Hepatocyte (in vitro differentiated cells): Measurements from ENCODE around the gene HAAO. TPM values are rescaled to one million over a fixed set of nuclear protein-coding genes. Genes with fewer than 3 reads are reported as not detected.
A peak's percentile ranks its signal among the peaks of the same experiment; 100 is the strongest.

Experiments
- DNase-seq: peaks from one replicate; pipeline ENCODE4 v3.0.0-alpha.2; 2016; ENCODE audit warnings: low spot score
- H2AFZ ChIP-seq: fragments of 200-600 bp; sonication (generic); 2 replicates; pipeline ENCODE4 v1.6.0; 2016; ENCODE audit warnings: antibody characterized with exemption, mild to moderate bottlenecking
- H3K27ac ChIP-seq: fragments of 200-600 bp; sonication (generic); 2 replicates; pipeline ENCODE4 v1.5.1; 2016; ENCODE audit warnings: mild to moderate bottlenecking
- H3K27me3 ChIP-seq: fragments of 200-600 bp; sonication (generic); 2 replicates; pipeline ENCODE4 v1.6.1; 2016
- H3K36me3 ChIP-seq: fragments of 200-600 bp; sonication (generic); replicated peaks from 2 replicates; pipeline ENCODE4 v1.5.1; 2016; ENCODE audit warnings: low read depth; ENCODE audit not compliant: insufficient read depth
- H3K4me1 ChIP-seq: fragments of 200-600 bp; sonication (generic); 2 replicates; pipeline ENCODE4 v1.5.1; 2016; ENCODE audit warnings: mild to moderate bottlenecking, moderate library complexity; ENCODE audit not compliant: insufficient read depth
- H3K4me2 ChIP-seq: fragments of 200-600 bp; sonication (generic); 2 replicates; pipeline ENCODE4 v1.6.0; 2016
- H3K4me3 ChIP-seq: fragments of 200-600 bp; sonication (generic); 2 replicates; pipeline ENCODE4 v1.5.1; 2016; ENCODE audit warnings: mild to moderate bottlenecking
- H3K79me2 ChIP-seq: fragments of 200-600 bp; sonication (generic); 2 replicates; pipeline ENCODE4 v1.6.0; 2017; ENCODE audit warnings: mild to moderate bottlenecking
- H3K9me2 ChIP-seq: fragments of 200-600 bp; sonication (generic); replicated peaks from 2 replicates; pipeline ENCODE4 v1.6.0; 2017; ENCODE audit warnings: mild to moderate bottlenecking; ENCODE audit not compliant: insufficient read depth
- H3K9me3 ChIP-seq: fragments of 200-600 bp; sonication (generic); 2 replicates; pipeline ENCODE4 v1.5.1; 2016; ENCODE audit warnings: low read depth, mild to moderate bottlenecking
- H4K20me1 ChIP-seq: fragments of 200-600 bp; sonication (generic); 2 replicates; pipeline ENCODE4 v1.6.0; 2016; ENCODE audit warnings: mild to moderate bottlenecking; ENCODE audit not compliant: insufficient read depth, poor library complexity, severe bottlenecking
- CTCF ChIP-seq: fragments of 200-600 bp; sonication (generic); IDR thresholded peaks from 2 replicates; pipeline ENCODE4 v1.5.1; 2016; ENCODE audit warnings: antibody characterized with exemption, mild to moderate bottlenecking; ENCODE audit not compliant: poor library complexity
- EZH2 ChIP-seq: fragments of 200-600 bp; sonication (generic); IDR thresholded peaks from 2 replicates; pipeline ENCODE4 v1.6.1; 2016; ENCODE audit warnings: antibody characterized with exemption, mild to moderate bottlenecking, borderline replicate concordance
- EZH2phosphoT487 ChIP-seq: fragments of 200-600 bp; sonication (generic); IDR thresholded peaks from one replicate; pipeline ENCODE4 v1.6.1; 2018; ENCODE audit warnings: antibody characterized with exemption, mild to moderate bottlenecking, low read depth, moderate library complexity; ENCODE audit not compliant: unreplicated experiment, severe bottlenecking
- WGBS: methylation state at CpG from one replicate; pipeline ENCODE4 v1.1.6; 2016; ENCODE audit warnings: low lambda C conversion rate; ENCODE audit errors: missing lambda C conversion rate; 5-methylcytosine and 5-hydroxymethylcytosine counted together
- polyA plus RNA-seq: library from polyadenylated mRNA; unstranded; fragments of >200 nt; fragmentation: Nextera tagmentation; extraction: Ambion mirVana; gene quantifications from 2 replicates; pipeline ENCODE4 v1.2.1, GENCODE V29; 2016
- total RNA-seq: library from RNA; depleted of rRNA; stranded (reverse); fragments of >200 nt; gene quantifications from 2 replicates; pipeline ENCODE4 v1.2.3, GENCODE V29; 2014

HAAO gene
- total and polyA plus RNA-seq, 2 experiments from 2014 or later, result 22.0 to 35.4 TPM

- H3K27ac ChIP-seq, result no peak overlapping the region
- H3K4me2 ChIP-seq, result no peak overlapping the region
- DNase-seq, result no peak
Measured at GRCh38 chr2:42788478-42788793, 3.9 kb downstream of the HAAO start.

GRCh38 chr2:42787788-42788477, 4.5 kb downstream of the HAAO start:
- H3K4me1 ChIP-seq, result peaks cover 39% of the 10 kb centered on the region
- no peaks in the 10 kb centered on the region for H3K9me3 ChIP-seq
- 72% methylated on average over 12 of the region's 12 CpGs for WGBS
- peak; percentile 8 for DNase-seq
- no peaks in the 10 kb centered on the region for H3K36me3 ChIP-seq
- H3K27ac ChIP-seq, result no peak overlapping the region
- no peak overlapping the region for H3K4me2 ChIP-seq
- H2AFZ ChIP-seq, result no peak overlapping the region
- H3K9me2 ChIP-seq, result no peaks in the 10 kb centered on the region
- TF ChIP-seq CTCF (no peak), EZH2phosphoT487 (no peak), EZH2 (no peak)
- H3K79me2 ChIP-seq, result peaks cover 23% of the 10 kb centered on the region
- H3K4me3 ChIP-seq, result no peak overlapping the region
- no peaks in the 10 kb centered on the region for H4K20me1 ChIP-seq
- no peaks in the 10 kb centered on the region for H3K27me3 ChIP-seq

More at GRCh38 chr2:42788478-42788793, 3.9 kb downstream of the HAAO start:
- 86% methylated on average over 9 of the region's 9 CpGs for WGBS
- no peaks in the 10 kb centered on the region for H3K9me3 ChIP-seq
- TF ChIP-seq EZH2 (no peak), CTCF (no peak), EZH2phosphoT487 (no peak)
- H2AFZ ChIP-seq, result no peak overlapping the region
- peaks cover 44% of the 10 kb centered on the region for H3K4me1 ChIP-seq
- H3K4me3 ChIP-seq, result no peak overlapping the region
- H4K20me1 ChIP-seq, result no peaks in the 10 kb centered on the region
- peaks cover 23% of the 10 kb centered on the region for H3K79me2 ChIP-seq
- no peaks in the 10 kb centered on the region for H3K36me3 ChIP-seq
- no peaks in the 10 kb centered on the region for H3K27me3 ChIP-seq
- H3K9me2 ChIP-seq, result no peaks in the 10 kb centered on the region

- peak; percentile 3 for DNase-seq
- TF ChIP-seq EZH2phosphoT487 (no peak), CTCF (no peak), EZH2 (no peak)
- no peaks in the 10 kb centered on the region for H3K27me3 ChIP-seq
- no peak overlapping the region for H3K4me2 ChIP-seq
- no peaks in the 10 kb centered on the region for H3K9me2 ChIP-seq
- H3K27ac ChIP-seq, result no peak overlapping the region
- no peaks in the 10 kb centered on the region for H3K36me3 ChIP-seq
- H4K20me1 ChIP-seq, result no peaks in the 10 kb centered on the region
- peaks cover 23% of the 10 kb centered on the region for H3K79me2 ChIP-seq
- H3K4me3 ChIP-seq, result no peak overlapping the region
- H3K4me1 ChIP-seq, result peaks cover 37% of the 10 kb centered on the region
- H3K9me3 ChIP-seq, result no peaks in the 10 kb centered on the region
- no peak overlapping the region for H2AFZ ChIP-seq
- 79% methylated on average over 3 of the region's 3 CpGs for WGBS
Measured at GRCh38 chr2:42787424-42787787, 5.0 kb downstream of the HAAO start.
